DOHH2 (cell line): ENCODE results near the gene CYTIP.

Source experiments
- H3F3A ChIP-seq: fragments of 200-600 bp; sonication (generic), shearing (Covaris generic); 2 replicates; pipeline ENCODE4 v1.6.0; 2016; ENCODE audit warnings: antibody characterized with exemption, mild to moderate bottlenecking; ENCODE audit not compliant: control insufficient read depth, insufficient read depth
- H3K27ac ChIP-seq: fragments of 200-600 bp; sonication (generic); 2 replicates; pipeline ENCODE4 v1.5.1; 2014; ENCODE audit warnings: low read depth, mild to moderate bottlenecking, low read length, moderate library complexity
- H3K27me3 ChIP-seq: fragments of 200-600 bp; sonication (generic); 2 replicates; pipeline ENCODE4 v1.6.1; 2014; ENCODE audit warnings: mild to moderate bottlenecking, low read length, mixed read lengths; ENCODE audit not compliant: control insufficient read depth
- H3K36me3 ChIP-seq: fragments of 200-600 bp; sonication (generic); 2 replicates; pipeline ENCODE4 v1.6.1; 2014; ENCODE audit warnings: mild to moderate bottlenecking, low read length, moderate library complexity, mixed read lengths; ENCODE audit not compliant: control insufficient read depth
- H3K4me1 ChIP-seq: fragments of 200-600 bp; sonication (generic); 2 replicates; pipeline ENCODE4 v1.6.1; 2014; ENCODE audit warnings: mild to moderate bottlenecking, low read length, mixed read lengths; ENCODE audit not compliant: control insufficient read depth
- H3K4me2 ChIP-seq: fragments of 200-600 bp; sonication (generic); 2 replicates; pipeline ENCODE4 v1.6.0; 2014; ENCODE audit warnings: mild to moderate bottlenecking, low read length, moderate library complexity
- H3K4me3 ChIP-seq: fragments of 200-600 bp; sonication (generic); 2 replicates; pipeline ENCODE4 v1.5.1; 2014; ENCODE audit warnings: mild to moderate bottlenecking, low read length, mixed read lengths
- H3K79me2 ChIP-seq: fragments of 200-600 bp; sonication (generic); 2 replicates; pipeline ENCODE4 v1.6.1; 2014; ENCODE audit warnings: mild to moderate bottlenecking, low read length, mixed read lengths; ENCODE audit not compliant: control insufficient read depth
- H3K9me2 ChIP-seq: fragments of 200-600 bp; sonication (generic); replicated peaks from 2 replicates; pipeline ENCODE4 v1.6.1; 2014; ENCODE audit warnings: mild to moderate bottlenecking, low read length, mixed read lengths; ENCODE audit not compliant: control insufficient read depth
- H3K9me3 ChIP-seq: fragments of 200-600 bp; sonication (generic); 2 replicates; pipeline ENCODE4 v1.6.1; 2014; ENCODE audit warnings: antibody characterized with exemption, low read length, mixed read lengths; ENCODE audit not compliant: control insufficient read depth, insufficient read depth
- H4K20me1 ChIP-seq: fragments of 200-600 bp; sonication (generic); 2 replicates; pipeline ENCODE4 v1.6.0; 2014; ENCODE audit warnings: low read depth, mild to moderate bottlenecking, antibody characterized with exemption, low read length, moderate library complexity; ENCODE audit not compliant: control insufficient read depth, insufficient read depth
- CTCF ChIP-seq: fragments of 200-600 bp; sonication (generic); IDR thresholded peaks from one replicate; pipeline ENCODE4 v1.5.1; 2014; ENCODE audit warnings: antibody characterized with exemption, mild to moderate bottlenecking, low read depth, low read length; ENCODE audit not compliant: poor library complexity, severe bottlenecking
- EZH2phosphoT487 ChIP-seq: fragments of 200-600 bp; sonication (generic); IDR thresholded peaks from 2 replicates; pipeline ENCODE4 v1.6.1; 2017; ENCODE audit warnings: borderline replicate concordance, mild to moderate bottlenecking, antibody characterized with exemption, low read length, moderate library complexity, mixed read lengths

The CYTIP gene

GRCh38 chr2:157424374-157424773, 19.5 kb downstream of the CYTIP start:
- H3K9me3 ChIP-seq, result no peaks in the 10 kb centered on the region
- peaks cover 96% of the 10 kb centered on the region for H3K36me3 ChIP-seq
- H3F3A ChIP-seq, result peaks cover 22% of the 10 kb centered on the region; the same call in 1 of the 2 replicates
- H3K4me1 ChIP-seq, result peaks cover 53% of the 10 kb centered on the region
- no peak overlapping the region for H3K27ac ChIP-seq
- no peak for TF ChIP-seq CTCF
- no peak for TF ChIP-seq EZH2phosphoT487
- no peak overlapping the region for H3K4me3 ChIP-seq
- no peaks in the 10 kb centered on the region for H3K9me2 ChIP-seq
- no peaks in the 10 kb centered on the region for H3K27me3 ChIP-seq
- H3K4me2 ChIP-seq, result no peak overlapping the region
- peaks cover 84% of the 10 kb centered on the region for H3K79me2 ChIP-seq
- H4K20me1 ChIP-seq, result no peaks in the 10 kb centered on the region

- Histone ChIP-seq H4K20me1 (no peaks in the 10 kb centered on the region), H3K27ac (no peak overlapping the region), H3K79me2 (peaks cover 78% of the 10 kb centered on the region), H3K9me2 (no peaks in the 10 kb centered on the region), H3K4me1 (peaks cover 63% of the 10 kb centered on the region), H3K27me3 (no peaks in the 10 kb centered on the region), H3K4me2 (no peak overlapping the region), H3K36me3 (peaks cover 94% of the 10 kb centered on the region), H3K4me3 (no peak overlapping the region), H3F3A (peaks cover 37% of the 10 kb centered on the region; the same call in 1 of the 2 replicates), H3K9me3 (no peaks in the 10 kb centered on the region)
- no peak for TF ChIP-seq EZH2phosphoT487
- TF ChIP-seq CTCF, result no peak
Measured at GRCh38 chr2:157421964-157422363, 21.9 kb downstream of the CYTIP start.

- H3K79me2 ChIP-seq, result peaks cover 76% of the 10 kb centered on the region
- TF ChIP-seq CTCF (no peak), EZH2phosphoT487 (no peak)
Measured at GRCh38 chr2:157421331-157421944, 22.5 kb downstream of the CYTIP start.

More at GRCh38 chr2:157421331-157421944, 22.5 kb downstream of the CYTIP start:
- Histone ChIP-seq H4K20me1 (no peaks in the 10 kb centered on the region), H3K4me2 (no peak overlapping the region), H3K36me3 (peaks cover 94% of the 10 kb centered on the region), H3K27me3 (no peaks in the 10 kb centered on the region), H3F3A (peaks cover 36% of the 10 kb centered on the region), H3K4me3 (no peak overlapping the region), H3K9me2 (no peaks in the 10 kb centered on the region), H3K9me3 (no peaks in the 10 kb centered on the region), H3K4me1 (peaks cover 67% of the 10 kb centered on the region), H3K27ac (peak overlapping the region; percentile 6; the same call in 1 of the 2 replicates)
